D721Med (cell line): ENCODE measurements around the gene RGP1.

Source experiments
- DNase-seq: peaks from one replicate; pipeline ENCODE4 v3.0.0; 2011; ENCODE audit warnings: low spot score; ENCODE audit not compliant: insufficient read length
- FAIRE-seq: peaks from 2 replicates; lab custom pipeline; 2011; peaks lifted over from hg19 to GRCh38; lab: Jason Lieb, UNC
- TF ChIP-seq, protein P1 (sequence below): IDR thresholded peaks from 2 replicates; pipeline ENCODE4 v1.5.1; 2012; ENCODE audit warnings: mild to moderate bottlenecking, control low read depth; ENCODE audit not compliant: insufficient read depth; ENCODE audit errors: missing control alignments

The RGP1 gene

GRCh38 chr9:35723426-35723825 is 25.7 kb upstream of the RGP1 start:
- no peak for FAIRE-seq
- TF ChIP-seq, protein P1, sequence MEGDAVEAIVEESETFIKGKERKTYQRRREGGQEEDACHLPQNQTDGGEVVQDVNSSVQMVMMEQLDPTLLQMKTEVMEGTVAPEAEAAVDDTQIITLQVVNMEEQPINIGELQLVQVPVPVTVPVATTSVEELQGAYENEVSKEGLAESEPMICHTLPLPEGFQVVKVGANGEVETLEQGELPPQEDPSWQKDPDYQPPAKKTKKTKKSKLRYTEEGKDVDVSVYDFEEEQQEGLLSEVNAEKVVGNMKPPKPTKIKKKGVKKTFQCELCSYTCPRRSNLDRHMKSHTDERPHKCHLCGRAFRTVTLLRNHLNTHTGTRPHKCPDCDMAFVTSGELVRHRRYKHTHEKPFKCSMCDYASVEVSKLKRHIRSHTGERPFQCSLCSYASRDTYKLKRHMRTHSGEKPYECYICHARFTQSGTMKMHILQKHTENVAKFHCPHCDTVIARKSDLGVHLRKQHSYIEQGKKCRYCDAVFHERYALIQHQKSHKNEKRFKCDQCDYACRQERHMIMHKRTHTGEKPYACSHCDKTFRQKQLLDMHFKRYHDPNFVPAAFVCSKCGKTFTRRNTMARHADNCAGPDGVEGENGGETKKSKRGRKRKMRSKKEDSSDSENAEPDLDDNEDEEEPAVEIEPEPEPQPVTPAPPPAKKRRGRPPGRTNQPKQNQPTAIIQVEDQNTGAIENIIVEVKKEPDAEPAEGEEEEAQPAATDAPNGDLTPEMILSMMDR, result no peak
- no peak for DNase-seq

DNA sequence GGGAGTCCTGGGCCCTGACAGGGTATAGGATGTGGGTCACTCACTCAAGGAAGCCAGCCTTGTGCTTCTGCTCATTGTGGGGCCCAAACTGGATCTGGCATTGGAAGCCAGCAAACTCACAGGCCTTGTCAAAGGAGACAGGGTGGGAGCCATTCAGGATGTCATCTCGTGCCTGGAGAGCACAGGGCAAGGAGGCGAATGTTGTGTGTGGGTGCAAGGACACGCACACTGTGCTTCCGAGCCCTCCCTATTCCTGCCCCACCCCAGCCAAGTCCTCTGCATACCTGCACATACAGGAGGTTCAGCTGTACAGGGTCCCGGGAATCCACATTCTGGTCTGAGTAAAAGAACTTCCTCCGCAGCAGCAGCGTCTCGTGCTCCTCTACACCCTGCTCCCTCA is 25.2 kb upstream of the RGP1 start:
- DNase-seq, result no peak
- TF ChIP-seq, protein P1, result no peak
- no peak for FAIRE-seq

- DNase-seq (no peak), FAIRE-seq (no peak)
- TF ChIP-seq, protein P1, result no peak
Observed at GRCh38 chr9:35725362-35725761, 23.7 kb upstream of the RGP1 start.

DNA sequence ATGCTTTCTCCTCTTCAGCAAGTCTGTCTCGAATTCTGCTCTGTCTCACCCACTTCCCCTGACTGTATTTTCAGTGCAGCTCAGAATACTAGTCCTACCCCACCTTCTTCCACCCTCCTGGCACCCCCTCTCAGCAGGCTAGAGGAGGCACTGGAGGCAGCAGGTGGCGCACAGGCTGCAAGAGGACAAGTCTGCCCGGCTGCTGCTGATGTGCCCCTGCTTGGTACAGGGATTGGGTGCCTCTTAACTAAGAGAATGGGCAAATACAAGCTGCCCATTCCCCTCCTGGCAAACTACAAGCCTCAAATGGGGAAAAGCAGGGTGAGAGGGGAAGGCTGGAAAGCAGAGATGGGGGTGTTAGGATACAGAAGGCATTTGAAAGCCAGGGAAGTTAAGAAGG is 22.2 kb upstream of the RGP1 start:
- DNase-seq (no peak), FAIRE-seq (no peak)
- TF ChIP-seq, protein P1, result no peak

- DNase-seq (no peak), FAIRE-seq (no peak)
- TF ChIP-seq, protein P1, result no peak
Observed at GRCh38 chr9:35727676-35728040, 21.4 kb upstream of the RGP1 start.

DNA sequence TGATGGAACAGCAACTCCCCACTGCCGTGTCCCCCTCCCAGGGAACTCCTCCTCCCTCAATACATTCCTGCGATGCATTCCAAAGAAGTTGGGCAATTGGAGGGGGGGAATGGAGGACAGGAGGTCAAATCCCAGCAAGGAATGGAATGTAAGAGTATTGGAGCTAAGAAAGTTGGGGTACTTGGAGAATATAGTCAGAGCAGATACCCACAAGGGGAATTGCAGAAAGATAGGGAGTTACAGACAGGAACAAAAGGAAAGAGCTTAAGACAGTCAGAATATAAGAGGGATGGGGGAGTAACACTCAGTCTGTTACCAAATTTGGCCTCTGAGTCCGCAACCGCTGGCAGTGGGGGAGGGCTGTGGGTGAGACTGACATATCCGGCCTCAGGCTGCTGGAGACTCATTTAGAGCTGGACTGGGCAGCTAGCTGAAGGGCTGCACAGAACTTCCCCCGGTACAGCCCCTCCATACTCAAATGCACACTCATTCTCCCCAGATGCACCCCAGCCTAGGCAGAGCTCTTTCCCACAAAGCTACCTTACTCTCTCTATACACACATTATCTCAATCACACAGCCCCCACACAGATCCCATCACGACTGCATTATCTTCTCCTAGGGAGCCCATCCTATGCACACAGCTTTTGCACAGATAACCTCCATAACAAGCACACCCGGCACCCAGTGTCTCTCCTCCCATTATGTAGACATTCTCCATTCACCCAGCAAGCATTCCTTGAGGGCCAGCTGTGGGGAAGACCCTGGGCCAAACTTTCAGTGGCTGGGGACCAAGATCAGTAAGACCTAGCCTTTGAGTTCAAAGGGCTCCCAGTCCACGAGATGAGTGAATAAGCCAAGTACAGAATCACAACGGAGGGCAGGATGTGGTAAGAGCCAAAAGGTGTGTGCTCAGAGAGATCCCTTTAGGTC is 20.8 kb upstream of the RGP1 start:
- FAIRE-seq (no peak), DNase-seq (no peak)
- TF ChIP-seq, protein P1, result no peak

DNA sequence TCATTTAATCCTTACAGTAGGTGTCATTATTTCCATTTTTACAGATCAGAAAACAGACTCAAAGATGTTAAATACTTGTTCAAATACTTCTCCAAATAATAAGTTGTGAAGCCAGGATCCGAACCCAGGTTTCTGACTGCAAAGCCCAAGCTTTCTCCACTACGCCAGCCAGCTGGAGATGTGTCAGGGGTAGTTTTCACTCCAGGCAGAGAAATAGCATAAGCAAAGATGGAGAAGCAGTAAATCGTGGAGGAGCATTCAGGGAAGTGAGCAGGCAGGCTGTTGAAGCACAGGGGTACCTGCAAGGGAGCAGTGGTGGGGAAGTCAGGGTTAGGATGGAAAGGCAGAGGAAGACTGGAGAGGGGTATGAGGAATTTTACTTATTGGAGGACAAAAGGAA is 20.0 kb upstream of the RGP1 start:
- no peak for DNase-seq
- no peak for FAIRE-seq
- TF ChIP-seq, protein P1, result no peak
